Epithelial cell of esophagus (primary cell): Measurements from ENCODE around the gene EFCAB6.

Experiments
- DNase-seq: peaks from one replicate; pipeline ENCODE4 v3.0.0; 2010; ENCODE audit warnings: low read depth
- H3K4me3 ChIP-seq: 2 replicates; pipeline ENCODE4 v1.5.1; 2011; ENCODE audit warnings: mild to moderate bottlenecking, low read length, control low read depth
- CTCF ChIP-seq: IDR thresholded peaks from 2 replicates; pipeline ENCODE4 v1.5.1; 2011; ENCODE audit warnings: low read depth, mild to moderate bottlenecking, low read length, control low read depth, inconsistent platforms; ENCODE audit not compliant: insufficient read depth; ENCODE audit errors: missing control alignments

Gene EFCAB6

GRCh38 chr22:43858156-43858895, 46.2 kb upstream of the EFCAB6 start:
- TF ChIP-seq CTCF, result no peak
- no peak for DNase-seq
- no peak overlapping the region for H3K4me3 ChIP-seq

- H3K4me3 ChIP-seq, result no peak overlapping the region
- DNase-seq, result no peak
Measured at GRCh38 chr22:43857367-43857766, 45.3 kb upstream of the EFCAB6 start.

GRCh38 chr22:43855431-43855830, 43.3 kb upstream of the EFCAB6 start:
- no peak for TF ChIP-seq CTCF
- H3K4me3 ChIP-seq, result no peak overlapping the region
- no peak for DNase-seq

More at GRCh38 chr22:43857367-43857766, 45.3 kb upstream of the EFCAB6 start:
- no peak for TF ChIP-seq CTCF

GRCh38 chr22:43854786-43855271, 42.7 kb upstream of the EFCAB6 start:
- no peak for DNase-seq
- TF ChIP-seq CTCF, result no peak
- no peak overlapping the region for H3K4me3 ChIP-seq

- no peak for DNase-seq
- no peak for TF ChIP-seq CTCF
- H3K4me3 ChIP-seq, result no peak overlapping the region
Measured at GRCh38 chr22:43854121-43854785, 42.1 kb upstream of the EFCAB6 start.

GRCh38 chr22:43853328-43853931, 41.3 kb upstream of the EFCAB6 start:
- no peak for DNase-seq
- no peak overlapping the region for H3K4me3 ChIP-seq
- TF ChIP-seq CTCF, result no peak
